Neutrophil (primary cell): ENCODE data around the gene SH3RF3.
A peak's percentile ranks its signal among the peaks of the same experiment; 100 is the strongest.

Experiments
- H3K27ac ChIP-seq: fragments of 200-600 bp; sonication (generic); 2 replicates; pipeline ENCODE4 v1.5.1; 2016; ENCODE audit warnings: mild to moderate bottlenecking, moderate library complexity
- H3K27me3 ChIP-seq: fragments of 200-600 bp; sonication (generic); 2 replicates; pipeline ENCODE4 v1.6.0; 2016; ENCODE audit warnings: mild to moderate bottlenecking
- H3K36me3 ChIP-seq: fragments of 200-600 bp; sonication (generic); 2 replicates; pipeline ENCODE4 v1.5.1; 2017
- H3K4me1 ChIP-seq, 2 experiments: fragments of 200-600 bp in 1 of 2; sonication (generic) in 1 of 2; 1 replicate in 1 of 2; 2 replicates in 1 of 2; pipeline versions ENCODE4 v1.5.1 to v1.6.1; 2013 to 2016; ENCODE audit warnings: low read depth in 1 of 2, low read length in 1 of 2, mild to moderate bottlenecking in 1 of 2, moderate library complexity in 1 of 2; ENCODE audit not compliant: control insufficient read depth in 1 of 2, insufficient read depth in 1 of 2
- H3K4me3 ChIP-seq, 2 experiments: fragments of 200-600 bp in 1 of 2; sonication (generic) in 1 of 2; 1 replicate in 1 of 2; 2 replicates in 1 of 2; pipeline ENCODE4 v1.5.1; 2013 to 2016; ENCODE audit warnings: low read depth in 1 of 2, low read length in 1 of 2, mild to moderate bottlenecking in 1 of 2, moderate library complexity in 1 of 2
- H3K9me3 ChIP-seq: fragments of 200-600 bp; sonication (generic); 2 replicates; pipeline ENCODE4 v1.5.1; 2016
- TF ChIP-seq, protein P1 (sequence below): fragments of 200-600 bp; sonication (generic); IDR thresholded peaks from 2 replicates; pipeline ENCODE4 v1.5.1; 2016; ENCODE audit warnings: antibody characterized with exemption

The SH3RF3 gene

DNA sequence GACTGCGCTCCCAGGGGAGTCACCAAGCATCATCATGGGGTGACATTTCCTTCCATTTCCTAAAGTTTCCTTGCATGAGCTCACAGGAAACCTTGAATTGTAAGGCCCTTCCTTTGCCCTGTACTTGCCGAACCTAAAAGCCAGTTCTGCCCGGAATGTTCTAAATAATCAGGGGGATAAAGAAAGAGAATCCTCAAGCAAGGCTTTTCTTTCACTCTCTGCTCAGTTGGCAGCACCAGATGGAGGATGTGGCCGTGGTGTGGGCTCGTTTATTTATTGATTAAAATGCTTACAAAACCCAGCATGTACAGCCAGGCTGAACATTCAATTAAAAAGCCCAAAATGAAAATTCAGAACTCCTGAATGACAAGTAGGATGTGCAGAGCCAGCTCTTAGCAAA lies 170.5 kb downstream of the SH3RF3 start:
- Histone ChIP-seq H3K4me3 (no peak overlapping the region), H3K36me3 (no peaks in the 10 kb centered on the region), H3K4me1 (peaks cover 26 to 34% of the 10 kb centered on the region in 2 experiments), H3K27ac (no peak overlapping the region), H3K27me3 (no peaks in the 10 kb centered on the region), H3K9me3 (no peaks in the 10 kb centered on the region)
- TF ChIP-seq, protein P1, sequence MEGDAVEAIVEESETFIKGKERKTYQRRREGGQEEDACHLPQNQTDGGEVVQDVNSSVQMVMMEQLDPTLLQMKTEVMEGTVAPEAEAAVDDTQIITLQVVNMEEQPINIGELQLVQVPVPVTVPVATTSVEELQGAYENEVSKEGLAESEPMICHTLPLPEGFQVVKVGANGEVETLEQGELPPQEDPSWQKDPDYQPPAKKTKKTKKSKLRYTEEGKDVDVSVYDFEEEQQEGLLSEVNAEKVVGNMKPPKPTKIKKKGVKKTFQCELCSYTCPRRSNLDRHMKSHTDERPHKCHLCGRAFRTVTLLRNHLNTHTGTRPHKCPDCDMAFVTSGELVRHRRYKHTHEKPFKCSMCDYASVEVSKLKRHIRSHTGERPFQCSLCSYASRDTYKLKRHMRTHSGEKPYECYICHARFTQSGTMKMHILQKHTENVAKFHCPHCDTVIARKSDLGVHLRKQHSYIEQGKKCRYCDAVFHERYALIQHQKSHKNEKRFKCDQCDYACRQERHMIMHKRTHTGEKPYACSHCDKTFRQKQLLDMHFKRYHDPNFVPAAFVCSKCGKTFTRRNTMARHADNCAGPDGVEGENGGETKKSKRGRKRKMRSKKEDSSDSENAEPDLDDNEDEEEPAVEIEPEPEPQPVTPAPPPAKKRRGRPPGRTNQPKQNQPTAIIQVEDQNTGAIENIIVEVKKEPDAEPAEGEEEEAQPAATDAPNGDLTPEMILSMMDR: no peak

DNA sequence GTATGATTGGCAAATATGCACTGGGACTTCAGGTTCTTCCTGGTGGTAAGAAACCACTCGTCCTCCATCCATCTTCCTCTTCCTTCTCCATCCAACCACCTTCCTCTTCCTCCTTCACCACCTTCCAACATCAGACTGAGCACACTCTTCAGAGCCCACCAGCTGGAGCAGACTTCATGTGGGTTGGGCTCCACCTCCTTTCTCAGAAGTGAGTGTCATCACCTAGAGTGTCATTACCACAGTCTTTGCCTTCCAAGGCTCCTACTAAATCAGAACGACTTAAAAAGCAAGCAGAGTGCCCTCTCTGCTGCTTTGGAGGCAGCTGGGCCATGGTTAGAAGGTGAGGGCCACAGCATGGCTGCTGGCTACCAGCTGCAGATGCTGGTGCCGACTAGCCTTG lies 171.6 kb downstream of the SH3RF3 start:
- H3K27ac ChIP-seq: no peak overlapping the region
- H3K4me3 ChIP-seq: no peak overlapping the region
- H3K9me3 ChIP-seq: no peaks in the 10 kb centered on the region
- no peaks in the 10 kb centered on the region for H3K36me3 ChIP-seq
- TF ChIP-seq, protein P1: no peak
- no peaks in the 10 kb centered on the region for H3K27me3 ChIP-seq
- H3K4me1 ChIP-seq: peaks cover 21 to 26% of the 10 kb centered on the region in 2 experiments

DNA sequence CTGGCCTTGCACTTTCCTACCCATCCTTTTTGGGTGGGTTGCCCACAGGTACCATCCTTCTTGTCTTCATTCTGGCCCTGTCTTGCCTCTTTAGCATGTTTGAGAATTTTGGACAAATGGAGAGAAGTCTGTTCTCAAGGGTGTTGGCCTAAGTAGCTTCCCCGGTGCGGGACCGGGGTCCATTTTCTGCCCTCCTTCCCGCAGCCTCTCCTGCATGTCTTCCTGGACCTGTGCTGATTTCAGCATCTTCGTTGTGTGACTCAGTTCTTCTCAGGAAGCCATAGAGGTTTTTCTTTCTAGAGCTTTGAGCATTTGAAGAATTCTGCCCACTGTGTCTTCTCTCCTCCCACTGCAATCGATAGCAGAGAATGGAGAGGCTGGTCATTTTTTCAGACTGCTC lies 172.7 kb downstream of the SH3RF3 start:
- Histone ChIP-seq H3K9me3 (no peaks in the 10 kb centered on the region), H3K4me1 (peaks cover 14 to 16% of the 10 kb centered on the region in 2 experiments), H3K27me3 (no peaks in the 10 kb centered on the region), H3K4me3 (no peak overlapping the region), H3K36me3 (no peaks in the 10 kb centered on the region), H3K27ac (no peak overlapping the region)
- TF ChIP-seq, protein P1: no peak

DNA sequence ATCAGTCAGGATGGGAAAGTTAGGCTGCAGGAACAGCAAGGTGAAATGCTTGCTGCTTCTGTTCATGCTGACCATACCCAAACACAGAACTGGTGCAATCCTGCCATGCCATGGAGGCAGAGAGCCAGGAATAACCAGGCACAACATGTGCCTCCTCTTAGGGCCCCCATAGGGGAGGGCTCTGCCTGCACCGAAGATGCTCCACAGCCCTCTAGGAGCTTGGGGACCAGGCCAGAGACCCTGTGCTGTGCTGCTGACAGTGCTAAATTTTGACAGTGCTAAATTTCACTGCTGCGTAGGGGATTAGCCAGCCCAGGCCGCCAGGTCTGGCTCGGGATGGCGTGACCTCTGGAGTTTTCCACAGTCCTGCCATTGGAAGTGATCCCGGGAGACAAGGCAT lies 173.3 kb downstream of the SH3RF3 start:
- Histone ChIP-seq H3K4me3 (no peak overlapping the region), H3K9me3 (no peaks in the 10 kb centered on the region), H3K27ac (no peak overlapping the region), H3K27me3 (no peaks in the 10 kb centered on the region), H3K4me1 (peaks cover 13 to 16% of the 10 kb centered on the region in 2 experiments), H3K36me3 (no peaks in the 10 kb centered on the region)
- TF ChIP-seq, protein P1: no peak

DNA sequence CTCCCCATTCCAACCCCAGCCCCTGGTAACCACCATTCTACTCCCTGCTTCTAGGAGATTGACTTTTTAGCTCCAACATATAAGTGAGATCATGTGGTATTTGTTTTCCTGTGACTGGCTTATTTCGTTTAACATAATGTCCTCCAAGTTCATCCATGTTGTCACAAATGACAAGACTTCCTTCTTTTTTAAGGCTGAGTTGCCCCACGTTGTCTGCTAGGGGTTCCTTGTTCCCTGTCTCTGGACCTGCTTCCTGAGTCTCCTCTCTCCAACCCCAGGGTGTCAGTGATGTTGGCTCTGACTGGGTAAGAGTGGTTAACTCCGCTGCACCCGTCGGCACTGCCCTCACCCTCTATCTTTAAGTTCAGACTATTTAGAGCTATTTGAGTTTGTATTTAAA lies 175.2 kb downstream of the SH3RF3 start:
- Histone ChIP-seq H3K27me3 (no peaks in the 10 kb centered on the region), H3K9me3 (no peaks in the 10 kb centered on the region)

More for the DNA sequence above, 175.2 kb downstream of the SH3RF3 start:
- TF ChIP-seq, protein P1: no peak
- no peak overlapping the region for H3K4me3 ChIP-seq
- peaks cover 13 to 16% of the 10 kb centered on the region in 2 experiments for H3K4me1 ChIP-seq
- H3K27ac ChIP-seq: peak overlapping the region; percentile 63
- H3K36me3 ChIP-seq: no peaks in the 10 kb centered on the region
